HG02938 (cell line): ENCODE measurements around the gene GLRA1.
"Not testable (repeated sequence)": the region's sequence is repeated elsewhere in the genome, so short reads cannot be mapped to it uniquely, and the experiment has no call there.

Experiments used
- ATAC-seq: cut with Tn5 transposase; IDR thresholded peaks from one replicate; pipeline ENCODE4 v1.9.1; 2021; ENCODE audit warnings: mild to moderate bottlenecking, moderate library complexity; ENCODE audit not compliant: unreplicated experiment

GLRA1 gene

GRCh38 chr5:151921916-151922315, 2.7 kb downstream of the GLRA1 start:
- no peak for ATAC-seq

GRCh38 chr5:151917904-151918303, 6.7 kb downstream of the GLRA1 start:
- ATAC-seq, result no peak

- no peak for ATAC-seq
These were observed 11.2 kb downstream of the GLRA1 start for GRCh38 chr5:151913425-151913824.

GRCh38 chr5:151912360-151912759, 12.3 kb downstream of the GLRA1 start:
- no peak for ATAC-seq

GRCh38 chr5:151911011-151911410, 13.6 kb downstream of the GLRA1 start:
- no peak for ATAC-seq

GRCh38 chr5:151909628-151910027, 15.0 kb downstream of the GLRA1 start:
- ATAC-seq, result no peak

GRCh38 chr5:151906246-151906645, 18.4 kb downstream of the GLRA1 start:
- ATAC-seq, result no peak

- ATAC-seq, result no peak
These were observed 19.1 kb downstream of the GLRA1 start for GRCh38 chr5:151905557-151905961.

GRCh38 chr5:151904909-151905308, 19.7 kb downstream of the GLRA1 start:
- ATAC-seq, result no peak

GRCh38 chr5:151904127-151904526, 20.5 kb downstream of the GLRA1 start:
- ATAC-seq, result no peak

GRCh38 chr5:151903243-151903653, 21.4 kb downstream of the GLRA1 start:
- ATAC-seq, result peak; percentile 92

- peak; percentile 28 for ATAC-seq
These were observed 22.4 kb downstream of the GLRA1 start for GRCh38 chr5:151902215-151902614.

- ATAC-seq, result no peak
These were observed 23.0 kb downstream of the GLRA1 start for GRCh38 chr5:151901611-151902010.

- no peak for ATAC-seq
These were observed 23.8 kb downstream of the GLRA1 start for GRCh38 chr5:151900891-151901290.

- no peak for ATAC-seq
These were observed 25.3 kb downstream of the GLRA1 start for GRCh38 chr5:151899399-151899798.

GRCh38 chr5:151897896-151898295, 26.8 kb downstream of the GLRA1 start:
- no peak for ATAC-seq

GRCh38 chr5:151897020-151897552, 27.6 kb downstream of the GLRA1 start:
- ATAC-seq, result no peak

GRCh38 chr5:151896031-151896691, 28.5 kb downstream of the GLRA1 start:
- no peak for ATAC-seq

- ATAC-seq, result no peak
These were observed 29.0 kb downstream of the GLRA1 start for GRCh38 chr5:151895660-151896030.

GRCh38 chr5:151893485-151893884, 31.2 kb downstream of the GLRA1 start:
- ATAC-seq, result not testable (repeated sequence)

GRCh38 chr5:151892393-151892792, 32.3 kb downstream of the GLRA1 start:
- no peak for ATAC-seq

- no peak for ATAC-seq
These were observed 34.4 kb downstream of the GLRA1 start for GRCh38 chr5:151890299-151890698.

GRCh38 chr5:151889614-151890013, 35.0 kb downstream of the GLRA1 start:
- ATAC-seq, result no peak
